Suprapubic skin (tissue), 4 donors: ENCODE results near the gene NR0B2. TPM values are rescaled to one million over a fixed set of nuclear protein-coding genes. Genes with fewer than 3 reads are reported as not detected.

Experiments
- DNase-seq, 2 donors: peaks; one replicate each; pipeline ENCODE4 v3.0.0-alpha.2; 2019; ENCODE audit warnings: low spot score in 2 of 2
- H3K27ac ChIP-seq: fragments of 200-600 bp; sonication (generic); one replicate; pipeline ENCODE4 v1.5.1; 2019
- H3K27me3 ChIP-seq: fragments of 200-600 bp; sonication (generic); one replicate; pipeline ENCODE4 v1.5.1; 2019
- H3K36me3 ChIP-seq: fragments of 200-600 bp; sonication (generic); one replicate; pipeline ENCODE4 v1.5.1; 2019
- H3K4me1 ChIP-seq: fragments of 200-600 bp; sonication (generic); one replicate; pipeline ENCODE4 v1.5.1; 2019
- H3K4me3 ChIP-seq: fragments of 200-600 bp; sonication (generic); one replicate; pipeline ENCODE4 v1.5.1; 2019; ENCODE audit warnings: mild to moderate bottlenecking
- H3K9me3 ChIP-seq: fragments of 200-600 bp; sonication (generic); one replicate; pipeline ENCODE4 v1.5.1; 2019
- CTCF ChIP-seq, 2 donors: fragments of 200-600 bp in 1 of 2; fragments of 450-650 bp in 1 of 2; sonication (generic) in 1 of 2; IDR thresholded peaks; one replicate each; pipeline ENCODE4 v1.5.1; 2016 to 2019; ENCODE audit warnings: antibody characterized with exemption in 2 of 2, mild to moderate bottlenecking in 1 of 2, moderate library complexity in 1 of 2
- EP300 ChIP-seq: sonication (generic); formaldehyde crosslinking; IDR thresholded peaks from one replicate; pipeline ENCODE4 v1.6.1; 2017; ENCODE audit warnings: antibody characterized with exemption
- POLR2A ChIP-seq, 2 donors: fragments of 450-650 bp; IDR thresholded peaks; one replicate each; pipeline ENCODE4 v1.6.1; 2017; ENCODE audit warnings: antibody characterized with exemption in 2 of 2, mild to moderate bottlenecking in 2 of 2, moderate library complexity in 2 of 2
- POLR2AphosphoS5 ChIP-seq, 3 donors: sonication (generic); formaldehyde crosslinking; IDR thresholded peaks; one replicate each; pipeline ENCODE4 v1.6.1; 2017; ENCODE audit warnings: antibody characterized with exemption in 3 of 3
- WGBS: methylation state at CpG from one replicate; pipeline ENCODE4 v1.1.5; 2018; 5-methylcytosine and 5-hydroxymethylcytosine counted together
- total RNA-seq, 4 donors: library from RNA; depleted of rRNA; stranded (reverse); fragments of >200 nt; gene quantifications; one replicate each; pipeline ENCODE4 v1.1.0, GENCODE V29; 2016

Gene NR0B2
- total RNA-seq, 4 donors from 2014 or later: not detected

GRCh38 chr1:26900001-26900814 lies 13.6 kb downstream of the NR0B2 start, which contains the start of gene GPATCH3:
Gene GPATCH3, minus strand, starts transcription at chr1:26900467. Its CDS starts 25 bp downstream, at chr1:26900442.
- peak within 1 kb of the TSS; percentile 87 for H3K27ac ChIP-seq
- H3K9me3 ChIP-seq: no peaks in the 10 kb centered on the region
- H3K27me3 ChIP-seq: no peaks in the 10 kb centered on the region
- under 1% methylated on average over 29 of the region's 50 CpGs for WGBS
- TF ChIP-seq POLR2A (IDR thresholded peaks at IDR 0.05) (peak in 1 of 2 donors; percentile 51), EP300 (no peak), POLR2AphosphoS5 (IDR thresholded peaks at IDR 0.05) (peak; percentile 35 to 90 (median 80)), CTCF (IDR thresholded peaks at IDR 0.05) (no peak)
- peak; percentile 96 to 98 for DNase-seq
- peaks cover 29% of the 10 kb centered on the region for H3K36me3 ChIP-seq
- peak within 1 kb of the TSS; percentile 96 for H3K4me3 ChIP-seq
- H3K4me1 ChIP-seq: peaks cover 17% of the 10 kb centered on the region

GRCh38 chr1:26897351-26897750 lies 16.4 kb downstream of the NR0B2 start:
- WGBS: 93% methylated on average over 9 of the region's 9 CpGs
- peaks cover 58% of the 10 kb centered on the region for H3K36me3 ChIP-seq

GRCh38 chr1:26894263-26894662 lies 19.5 kb downstream of the NR0B2 start:
- Histone ChIP-seq H3K4me3 (no peak overlapping the region), H3K36me3 (peaks cover 61% of the 10 kb centered on the region), H3K4me1 (peaks cover 17% of the 10 kb centered on the region), H3K9me3 (no peaks in the 10 kb centered on the region), H3K27ac (no peak overlapping the region), H3K27me3 (no peaks in the 10 kb centered on the region)
- no peak for TF ChIP-seq POLR2AphosphoS5 (IDR thresholded peaks at IDR 0.05)
- no peak for TF ChIP-seq EP300
- TF ChIP-seq POLR2A (IDR thresholded peaks at IDR 0.05): no peak
- no peak for TF ChIP-seq CTCF (IDR thresholded peaks at IDR 0.05)
- WGBS: 91% methylated on average over 13 of the region's 13 CpGs
- DNase-seq: no peak

More at GRCh38 chr1:26897351-26897750, 16.4 kb downstream of the NR0B2 start:
- no peaks in the 10 kb centered on the region for H3K27me3 ChIP-seq
- H3K9me3 ChIP-seq: no peaks in the 10 kb centered on the region
- H3K4me3 ChIP-seq: no peak overlapping the region
- TF ChIP-seq POLR2A (IDR thresholded peaks at IDR 0.05): no peak
- TF ChIP-seq POLR2AphosphoS5 (IDR thresholded peaks at IDR 0.05): no peak
- no peak for TF ChIP-seq CTCF (IDR thresholded peaks at IDR 0.05)
- no peak for TF ChIP-seq EP300
- peaks cover 17% of the 10 kb centered on the region for H3K4me1 ChIP-seq
- no peak for DNase-seq
- no peak overlapping the region for H3K27ac ChIP-seq

- DNase-seq: no peak
- Histone ChIP-seq H3K27me3 (no peaks in the 10 kb centered on the region), H3K9me3 (no peaks in the 10 kb centered on the region), H3K27ac (peak overlapping the region; percentile 86), H3K36me3 (peaks cover 65% of the 10 kb centered on the region), H3K4me3 (peak overlapping the region; percentile 77), H3K4me1 (peaks cover 21% of the 10 kb centered on the region)
- TF ChIP-seq POLR2A (IDR thresholded peaks at IDR 0.05) (no peak), EP300 (no peak), POLR2AphosphoS5 (IDR thresholded peaks at IDR 0.05) (no peak), CTCF (IDR thresholded peaks at IDR 0.05) (no peak)
- WGBS: 2% methylated on average over 9 of the region's 12 CpGs
These were observed 23.3 kb downstream of the NR0B2 start for GRCh38 chr1:26890467-26890796.
